ENCODE measurements around the gene TRPT1. TPM values are rescaled to one million over a fixed set of nuclear protein-coding genes. Genes with fewer than 3 reads are reported as not detected.

The TRPT1 gene
- total RNA-seq, 4 donors from 2014 or later = 41.4 to 59.9 (median 50.3) TPM

GRCh38 chr11:64258356-64258755 is 32.4 kb upstream of the TRPT1 start:
- TF ChIP-seq EP300 (IDR thresholded peaks at IDR 0.05) (no peak), CTCF (IDR thresholded peaks at IDR 0.05) (no peak), POLR2AphosphoS5 (IDR thresholded peaks at IDR 0.05) (no peak), POLR2A (IDR thresholded peaks at IDR 0.05) (no peak)
- H3K9me3 ChIP-seq = no peaks in the 10 kb centered on the region
- peaks cover 0 to 90% of the 10 kb centered on the region in 2 donors for H3K36me3 ChIP-seq
- peaks cover 0 to 11% (median 4%) of the 10 kb centered on the region in 3 donors for H3K4me1 ChIP-seq
- ATAC-seq = no peak
- no peaks in the 10 kb centered on the region for H3K27me3 ChIP-seq
- H3K27ac ChIP-seq = no peak overlapping the region
- 91% methylated on average over 14 of the region's 24 CpGs; no CpG with 5 or more reads in 1 of the 2 donors for WGBS, 2 donors (ENCODE audit: low coverage in 1 of 2)
- H3K4me3 ChIP-seq = no peak overlapping the region

- Histone ChIP-seq H3K4me3 (no peak overlapping the region), H3K36me3 (peaks cover 0 to 70% of the 10 kb centered on the region in 2 donors), H3K9me3 (no peaks in the 10 kb centered on the region), H3K27ac (no peak overlapping the region), H3K27me3 (no peaks in the 10 kb centered on the region), H3K4me1 (peaks cover 0 to 30% (median 18%) of the 10 kb centered on the region in 3 donors)
- WGBS, 2 donors (ENCODE audit: low coverage in 1 of 2) = no CpG with 5 or more reads among the region's 15 CpGs
- no peak for ATAC-seq
- TF ChIP-seq CTCF (IDR thresholded peaks at IDR 0.05) (no peak), EP300 (IDR thresholded peaks at IDR 0.05) (no peak), POLR2AphosphoS5 (IDR thresholded peaks at IDR 0.05) (no peak), POLR2A (IDR thresholded peaks at IDR 0.05) (no peak)
Measured at GRCh38 chr11:64256300-64256699, 30.3 kb upstream of the TRPT1 start.

GRCh38 chr11:64255135-64256128 is 29.4 kb upstream of the TRPT1 start:
- 80% methylated on average over 14 of the region's 35 CpGs; no CpG with 5 or more reads in 1 of the 2 donors for WGBS, 2 donors (ENCODE audit: low coverage in 1 of 2)
- Histone ChIP-seq H3K4me3 (no peak overlapping the region), H3K36me3 (peaks cover 0 to 63% of the 10 kb centered on the region in 2 donors), H3K9me3 (no peaks in the 10 kb centered on the region), H3K27ac (no peak overlapping the region), H3K27me3 (no peaks in the 10 kb centered on the region), H3K4me1 (peaks cover 0 to 38% (median 24%) of the 10 kb centered on the region in 3 donors)
- no peak for ATAC-seq
- TF ChIP-seq POLR2A (IDR thresholded peaks at IDR 0.05) (no peak), EP300 (IDR thresholded peaks at IDR 0.05) (no peak), POLR2AphosphoS5 (IDR thresholded peaks at IDR 0.05) (no peak), CTCF (IDR thresholded peaks at IDR 0.05) (no peak)

GRCh38 chr11:64254326-64254725 is 28.3 kb upstream of the TRPT1 start:
- no peak for ATAC-seq
- no peaks in the 10 kb centered on the region for H3K27me3 ChIP-seq
- H3K4me1 ChIP-seq = peaks cover 0 to 41% (median 25%) of the 10 kb centered on the region in 3 donors
- no peaks in the 10 kb centered on the region for H3K9me3 ChIP-seq
- no peak for TF ChIP-seq POLR2AphosphoS5 (IDR thresholded peaks at IDR 0.05)
- TF ChIP-seq CTCF (IDR thresholded peaks at IDR 0.05) = no peak
- TF ChIP-seq POLR2A (IDR thresholded peaks at IDR 0.05) = no peak
- no peak for TF ChIP-seq EP300 (IDR thresholded peaks at IDR 0.05)
- no peak overlapping the region for H3K27ac ChIP-seq
- peaks cover 0 to 52% of the 10 kb centered on the region in 2 donors for H3K36me3 ChIP-seq
- H3K4me3 ChIP-seq = no peak overlapping the region
- 80% methylated on average over 1 of the region's 7 CpGs; no CpG with 5 or more reads in 1 of the 2 donors for WGBS, 2 donors (ENCODE audit: low coverage in 1 of 2)
